Measurements from ENCODE around the gene SGO1. TPM values are rescaled to one million over a fixed set of nuclear protein-coding genes. Genes with fewer than 3 reads are reported as not detected.
A peak's percentile ranks its signal among the peaks of the same experiment; 100 is the strongest.

Gene SGO1
- total RNA-seq, 1 donor: 0.36 TPM

GRCh38 chr3:20230954-20231353 lies 44.9 kb upstream of the SGO1 start:
- H2AFZ ChIP-seq (ENCODE audit: low read length): no peak overlapping the region
- no peaks in the 10 kb centered on the region for H3K27me3 ChIP-seq (ENCODE audit: insufficient read depth, low read length)
- H3K36me3 ChIP-seq (ENCODE audit: insufficient read depth, low read length): no peaks in the 10 kb centered on the region
- TF ChIP-seq CTCF (IDR thresholded peaks at IDR 0.05; ENCODE audit: extremely low read depth, low read depth, low read length): no peak
- H4K20me1 ChIP-seq (ENCODE audit: insufficient read depth, low read length): no peaks in the 10 kb centered on the region
- H3K9me3 ChIP-seq (ENCODE audit: low read depth, low read length): no peaks in the 10 kb centered on the region
- DNase-seq (ENCODE audit: insufficient read length, low spot score, missing footprints): no peak
- no peak overlapping the region for H3K27ac ChIP-seq (ENCODE audit: low read depth, low read length)
- no peak overlapping the region for H3K4me2 ChIP-seq (ENCODE audit: insufficient read depth, low read length)
- no peaks in the 10 kb centered on the region for H3K4me1 ChIP-seq (ENCODE audit: insufficient read depth, low read length)
- H3K4me3 ChIP-seq (ENCODE audit: insufficient read depth, low read length): no peak overlapping the region
- H3K79me2 ChIP-seq (ENCODE audit: insufficient read depth, low read length): no peaks in the 10 kb centered on the region

GRCh38 chr3:20225769-20226168 lies 39.8 kb upstream of the SGO1 start:
- Histone ChIP-seq H3K4me3 (ENCODE audit: insufficient read depth, low read length) (no peak overlapping the region), H3K4me1 (ENCODE audit: insufficient read depth, low read length) (no peaks in the 10 kb centered on the region), H3K27me3 (ENCODE audit: insufficient read depth, low read length) (no peaks in the 10 kb centered on the region), H3K27ac (ENCODE audit: low read depth, low read length) (no peak overlapping the region), H3K36me3 (ENCODE audit: insufficient read depth, low read length) (no peaks in the 10 kb centered on the region), H3K9me3 (ENCODE audit: low read depth, low read length) (no peaks in the 10 kb centered on the region), H3K4me2 (ENCODE audit: insufficient read depth, low read length) (no peak overlapping the region), H2AFZ (ENCODE audit: low read length) (no peak overlapping the region), H4K20me1 (ENCODE audit: insufficient read depth, low read length) (no peaks in the 10 kb centered on the region), H3K79me2 (ENCODE audit: insufficient read depth, low read length) (no peaks in the 10 kb centered on the region)
- TF ChIP-seq CTCF (IDR thresholded peaks at IDR 0.05; ENCODE audit: extremely low read depth, low read depth, low read length): peak; percentile 27
- no peak for DNase-seq (ENCODE audit: insufficient read length, low spot score, missing footprints)

- H3K4me3 ChIP-seq (ENCODE audit: insufficient read depth, low read length): no peak overlapping the region
- TF ChIP-seq CTCF (IDR thresholded peaks at IDR 0.05; ENCODE audit: extremely low read depth, low read depth, low read length): no peak
- no peak overlapping the region for H2AFZ ChIP-seq (ENCODE audit: low read length)
- no peaks in the 10 kb centered on the region for H3K4me1 ChIP-seq (ENCODE audit: insufficient read depth, low read length)
- H3K4me2 ChIP-seq (ENCODE audit: insufficient read depth, low read length): no peak overlapping the region
- H4K20me1 ChIP-seq (ENCODE audit: insufficient read depth, low read length): no peaks in the 10 kb centered on the region
- no peaks in the 10 kb centered on the region for H3K9me3 ChIP-seq (ENCODE audit: low read depth, low read length)
- H3K27me3 ChIP-seq (ENCODE audit: insufficient read depth, low read length): no peaks in the 10 kb centered on the region
- DNase-seq (ENCODE audit: insufficient read length, low spot score, missing footprints): no peak
- H3K36me3 ChIP-seq (ENCODE audit: insufficient read depth, low read length): no peaks in the 10 kb centered on the region
- H3K79me2 ChIP-seq (ENCODE audit: insufficient read depth, low read length): no peaks in the 10 kb centered on the region
- H3K27ac ChIP-seq (ENCODE audit: low read depth, low read length): no peak overlapping the region
These were observed 36.3 kb upstream of the SGO1 start for GRCh38 chr3:20222274-20222673.

GRCh38 chr3:20218215-20218614 lies 32.2 kb upstream of the SGO1 start:
- Histone ChIP-seq H3K4me3 (ENCODE audit: insufficient read depth, low read length) (no peak overlapping the region), H3K27ac (ENCODE audit: low read depth, low read length) (no peak overlapping the region), H3K9me3 (ENCODE audit: low read depth, low read length) (no peaks in the 10 kb centered on the region), H3K4me2 (ENCODE audit: insufficient read depth, low read length) (no peak overlapping the region), H3K4me1 (ENCODE audit: insufficient read depth, low read length) (no peaks in the 10 kb centered on the region), H4K20me1 (ENCODE audit: insufficient read depth, low read length) (no peaks in the 10 kb centered on the region), H3K79me2 (ENCODE audit: insufficient read depth, low read length) (no peaks in the 10 kb centered on the region), H3K27me3 (ENCODE audit: insufficient read depth, low read length) (no peaks in the 10 kb centered on the region), H3K36me3 (ENCODE audit: insufficient read depth, low read length) (no peaks in the 10 kb centered on the region), H2AFZ (ENCODE audit: low read length) (no peak overlapping the region)
- DNase-seq (ENCODE audit: insufficient read length, low spot score, missing footprints): no peak
- TF ChIP-seq CTCF (IDR thresholded peaks at IDR 0.05; ENCODE audit: extremely low read depth, low read depth, low read length): no peak

All from osteoblast (primary cell).